ENCODE measurements around the gene DOK1.
A peak's percentile ranks its signal among the peaks of the same experiment; 100 is the strongest.

The DOK1 gene

DNA sequence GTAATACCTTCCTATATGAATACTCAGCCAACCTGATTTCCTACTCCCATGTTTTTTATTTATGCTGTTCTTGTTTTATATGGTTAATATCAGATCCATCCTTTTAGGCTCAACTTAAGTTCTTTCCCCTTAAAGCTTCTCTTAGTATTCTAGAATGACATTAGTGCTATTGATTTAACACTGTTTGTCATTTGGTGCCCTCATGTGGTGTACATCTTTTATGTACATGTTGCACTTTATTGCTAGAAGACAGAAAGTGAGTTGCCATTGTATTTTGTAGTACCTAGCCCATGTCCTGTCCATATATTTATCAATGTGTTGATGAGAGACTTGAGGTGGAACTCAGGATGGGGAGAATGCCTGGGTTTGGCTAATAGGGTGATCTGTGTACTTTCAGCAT, 22.3 kb upstream of the DOK1 start:
- no peak overlapping the region for H3K4me3 ChIP-seq (replicated peaks; ENCODE audit: low read depth, low read length)
- DNase-seq (ENCODE audit: low read depth), result peak; percentile 72
- TF ChIP-seq CTCF (IDR thresholded peaks at IDR 0.05; ENCODE audit: low read length, missing control alignments), result peak; percentile 36

GRCh38 chr2:74533464-74533863, 21.1 kb upstream of the DOK1 start:
- no peak for TF ChIP-seq CTCF (IDR thresholded peaks at IDR 0.05; ENCODE audit: low read length, missing control alignments)
- no peak for DNase-seq (ENCODE audit: low read depth)
- H3K4me3 ChIP-seq (replicated peaks; ENCODE audit: low read depth, low read length), result no peak overlapping the region

GRCh38 chr2:74534411-74534810, 20.1 kb upstream of the DOK1 start:
- no peak for TF ChIP-seq CTCF (IDR thresholded peaks at IDR 0.05; ENCODE audit: low read length, missing control alignments)
- no peak for DNase-seq (ENCODE audit: low read depth)
- no peak overlapping the region for H3K4me3 ChIP-seq (replicated peaks; ENCODE audit: low read depth, low read length)

- H3K4me3 ChIP-seq (replicated peaks; ENCODE audit: low read depth, low read length), result no peak overlapping the region
- no peak for DNase-seq (ENCODE audit: low read depth)
- no peak for TF ChIP-seq CTCF (IDR thresholded peaks at IDR 0.05; ENCODE audit: low read length, missing control alignments)
Observed at GRCh38 chr2:74535440-74535965, 19.0 kb upstream of the DOK1 start.

DNA sequence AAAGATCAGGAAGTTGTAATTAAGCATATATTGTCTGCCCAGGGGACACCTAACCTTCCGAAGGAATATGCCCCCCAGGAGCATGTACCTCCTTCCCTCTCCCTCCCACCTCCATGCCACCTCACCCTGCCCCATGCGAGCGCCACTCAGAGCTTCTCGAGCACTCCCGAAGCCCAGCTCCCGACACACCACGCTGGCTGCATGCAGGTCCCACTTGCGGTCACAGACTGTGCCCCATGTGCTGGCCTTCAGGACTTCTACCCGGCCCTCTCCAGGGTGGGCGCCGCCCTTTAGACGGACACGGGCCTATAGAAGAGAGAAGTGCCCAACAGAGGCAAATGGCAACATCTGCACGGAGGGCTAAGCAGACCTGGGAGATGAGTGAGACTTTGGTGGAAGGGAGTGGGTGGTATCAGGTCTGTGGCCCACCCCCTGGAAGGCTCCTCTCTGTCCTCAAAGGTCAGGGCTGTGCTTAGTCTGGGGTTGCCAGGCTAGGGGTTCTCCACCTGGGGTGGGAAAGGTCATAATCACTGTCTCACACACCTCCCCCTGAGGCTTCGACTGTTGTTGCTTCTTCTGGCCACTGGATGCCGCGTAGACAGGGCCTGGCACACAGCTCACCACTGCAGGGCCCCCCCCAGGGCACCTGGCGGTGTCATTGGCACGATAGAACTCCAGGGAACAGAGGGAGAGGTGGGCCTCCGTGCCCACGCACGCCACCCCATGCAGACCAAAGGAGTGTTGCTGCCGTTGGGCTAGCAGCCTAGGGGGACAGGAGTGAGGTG, 18.2 kb upstream of the DOK1 start:
- H3K4me3 ChIP-seq (replicated peaks; ENCODE audit: low read depth, low read length), result no peak overlapping the region
- no peak for TF ChIP-seq CTCF (IDR thresholded peaks at IDR 0.05; ENCODE audit: low read length, missing control alignments)
- DNase-seq (ENCODE audit: low read depth), result no peak

DNA sequence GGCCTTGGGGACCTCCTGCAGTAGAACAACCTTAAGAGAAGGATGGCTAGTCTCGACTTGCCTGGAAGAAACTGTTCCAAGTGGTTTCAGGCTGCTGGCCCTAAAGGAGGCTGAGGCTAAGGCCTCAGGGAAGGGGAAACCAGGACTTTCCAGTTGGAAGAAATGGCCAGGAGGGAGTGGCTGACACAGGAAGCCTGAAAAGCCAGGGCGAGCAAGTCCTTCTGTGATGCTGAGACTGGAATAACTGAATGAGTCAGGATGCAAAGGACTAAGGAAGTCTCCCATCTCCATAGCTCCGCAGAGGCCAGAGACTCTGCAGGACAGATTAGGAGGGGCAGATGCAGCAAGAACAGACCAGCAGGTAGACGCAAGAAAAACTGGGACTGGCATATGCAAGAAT, 17.4 kb upstream of the DOK1 start:
- no peak overlapping the region for H3K4me3 ChIP-seq (replicated peaks; ENCODE audit: low read depth, low read length)

More for the DNA sequence above, 17.4 kb upstream of the DOK1 start:
- no peak for TF ChIP-seq CTCF (IDR thresholded peaks at IDR 0.05; ENCODE audit: low read length, missing control alignments)
- DNase-seq (ENCODE audit: low read depth), result no peak
